GM10266 (cell line): Measurements from ENCODE around the gene MYADML2.

ENCODE experiments used
- DNase-seq: peaks from one replicate; pipeline ENCODE4 v3.0.0; 2012; ENCODE audit errors: extremely low spot score
- TF ChIP-seq, protein P1 (sequence below): IDR thresholded peaks from 2 replicates; pipeline ENCODE4 v1.5.1; 2012; ENCODE audit warnings: mild to moderate bottlenecking, low read depth; ENCODE audit not compliant: control insufficient read depth, insufficient read depth; ENCODE audit errors: missing control alignments

Gene MYADML2

GRCh38 chr17:81948635-81949378 is 1.8 kb upstream of the MYADML2 start:
- TF ChIP-seq, protein P1, sequence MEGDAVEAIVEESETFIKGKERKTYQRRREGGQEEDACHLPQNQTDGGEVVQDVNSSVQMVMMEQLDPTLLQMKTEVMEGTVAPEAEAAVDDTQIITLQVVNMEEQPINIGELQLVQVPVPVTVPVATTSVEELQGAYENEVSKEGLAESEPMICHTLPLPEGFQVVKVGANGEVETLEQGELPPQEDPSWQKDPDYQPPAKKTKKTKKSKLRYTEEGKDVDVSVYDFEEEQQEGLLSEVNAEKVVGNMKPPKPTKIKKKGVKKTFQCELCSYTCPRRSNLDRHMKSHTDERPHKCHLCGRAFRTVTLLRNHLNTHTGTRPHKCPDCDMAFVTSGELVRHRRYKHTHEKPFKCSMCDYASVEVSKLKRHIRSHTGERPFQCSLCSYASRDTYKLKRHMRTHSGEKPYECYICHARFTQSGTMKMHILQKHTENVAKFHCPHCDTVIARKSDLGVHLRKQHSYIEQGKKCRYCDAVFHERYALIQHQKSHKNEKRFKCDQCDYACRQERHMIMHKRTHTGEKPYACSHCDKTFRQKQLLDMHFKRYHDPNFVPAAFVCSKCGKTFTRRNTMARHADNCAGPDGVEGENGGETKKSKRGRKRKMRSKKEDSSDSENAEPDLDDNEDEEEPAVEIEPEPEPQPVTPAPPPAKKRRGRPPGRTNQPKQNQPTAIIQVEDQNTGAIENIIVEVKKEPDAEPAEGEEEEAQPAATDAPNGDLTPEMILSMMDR, result no peak
- DNase-seq, result no peak

DNA sequence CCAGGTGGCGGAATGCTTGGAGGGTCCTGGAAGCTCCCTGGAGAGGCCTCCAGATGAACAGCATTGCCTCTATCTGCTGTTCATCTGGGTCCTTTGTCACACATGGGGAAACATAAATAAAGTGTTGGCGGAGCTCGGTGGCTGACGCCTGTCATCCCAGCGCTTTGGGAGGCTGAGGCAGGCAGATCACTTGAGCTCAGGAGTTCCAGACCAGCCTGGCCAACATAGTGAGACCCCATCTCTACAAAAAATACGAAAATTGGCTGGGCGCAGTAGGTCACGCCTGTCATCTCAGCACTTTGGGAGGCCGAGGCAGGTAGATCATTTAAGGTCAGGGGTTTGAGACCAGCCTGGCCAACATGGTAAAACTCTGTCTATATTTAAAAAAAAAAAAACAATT is 2.2 kb downstream of the MYADML2 start:
- TF ChIP-seq, protein P1, result no peak
- DNase-seq, result no peak

DNA sequence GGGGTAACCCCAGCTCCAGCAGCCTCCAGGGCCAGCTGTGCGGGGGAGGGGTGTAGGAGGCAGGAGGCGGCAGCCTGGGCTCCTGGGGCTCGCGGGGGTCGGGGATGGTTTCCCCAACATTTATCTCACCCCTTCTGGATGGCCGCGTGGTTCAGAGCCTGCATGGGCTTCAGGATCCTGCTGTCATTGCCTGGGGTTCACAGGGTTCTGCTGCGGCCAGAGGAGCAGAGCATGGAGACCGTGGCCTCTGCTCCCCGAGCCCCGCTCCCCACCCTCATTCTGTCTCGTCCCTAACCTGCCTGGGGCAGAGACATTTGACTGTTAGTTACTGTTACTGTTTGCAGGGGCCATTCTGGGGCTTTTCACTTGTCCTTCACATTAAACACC is 4.9 kb downstream of the MYADML2 start:
- TF ChIP-seq, protein P1, result no peak

GRCh38 chr17:81941484-81942166 is 5.4 kb downstream of the MYADML2 start:
- no peak for DNase-seq
- TF ChIP-seq, protein P1, result no peak

More for the DNA sequence above, 4.9 kb downstream of the MYADML2 start:
- DNase-seq, result no peak

DNA sequence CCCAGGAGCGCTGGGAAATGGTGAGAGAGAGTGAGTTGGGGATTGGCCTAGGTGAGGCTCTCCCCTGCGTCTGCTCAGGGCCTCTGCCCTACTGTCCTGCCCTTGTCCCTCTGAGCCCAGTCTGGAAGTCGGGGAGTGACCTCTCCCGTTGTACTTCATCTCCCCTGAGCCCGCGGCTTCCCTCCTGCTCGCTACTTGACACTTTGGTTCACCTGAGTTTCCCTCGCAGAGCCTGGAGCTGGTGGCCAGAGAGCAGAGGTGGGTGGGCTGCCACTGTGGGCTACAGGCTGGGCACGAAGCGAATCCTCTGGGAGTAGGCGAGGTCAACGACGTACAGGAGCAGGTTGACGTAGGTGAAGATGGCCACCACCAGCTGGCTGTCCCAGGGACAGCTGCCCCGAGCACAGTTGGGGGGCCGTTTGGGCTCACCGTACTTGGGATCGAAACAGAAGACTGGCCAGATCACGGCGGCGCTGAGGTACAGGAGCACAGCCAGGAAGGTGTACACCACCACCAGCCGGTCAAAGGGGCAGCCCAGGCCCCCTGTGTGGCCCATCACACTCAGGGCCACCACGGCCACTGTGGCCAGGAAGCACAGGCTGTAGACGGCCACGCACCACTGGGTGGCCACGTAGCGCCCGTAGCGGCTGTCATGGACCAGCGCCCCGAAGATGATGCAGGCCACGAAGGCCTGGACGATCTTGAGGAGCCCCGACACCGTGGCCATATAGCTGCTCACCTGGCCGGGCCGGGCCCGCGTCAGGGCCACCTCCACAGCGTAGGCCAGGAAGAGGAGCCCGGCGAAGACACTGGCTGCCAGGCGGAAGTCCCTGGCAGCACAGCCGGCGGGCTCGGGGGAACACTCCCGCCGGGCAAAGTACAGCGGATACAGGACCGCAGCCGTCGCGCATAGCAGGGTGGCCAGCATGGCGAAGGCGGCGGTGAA is 6.2 kb downstream of the MYADML2 start:
- TF ChIP-seq, protein P1, result no peak
- DNase-seq, result no peak

- DNase-seq, result no peak
- TF ChIP-seq, protein P1, result no peak
These were observed 7.1 kb downstream of the MYADML2 start for GRCh38 chr17:81939881-81940385.

- TF ChIP-seq, protein P1, result no peak
- no peak for DNase-seq
These were observed 7.8 kb downstream of the MYADML2 start for GRCh38 chr17:81939218-81939617.
